IMR-90 (cell line): ENCODE data around the gene PHF21A.

Experiments used
- BHLHE40 ChIP-seq: fragments of 150-350 bp; IDR thresholded peaks from 2 replicates; pipeline ENCODE4 v1.6.1; 2016; ENCODE audit warnings: mild to moderate bottlenecking, low read depth, low read length
- TF ChIP-seq, protein P1 (sequence below): conservative IDR thresholded peaks from 2 replicates; pipeline ENCODE4 v1.5.1; 2012; ENCODE audit warnings: mild to moderate bottlenecking, low read depth, low read length, improper control_type of control experiment

DNA sequence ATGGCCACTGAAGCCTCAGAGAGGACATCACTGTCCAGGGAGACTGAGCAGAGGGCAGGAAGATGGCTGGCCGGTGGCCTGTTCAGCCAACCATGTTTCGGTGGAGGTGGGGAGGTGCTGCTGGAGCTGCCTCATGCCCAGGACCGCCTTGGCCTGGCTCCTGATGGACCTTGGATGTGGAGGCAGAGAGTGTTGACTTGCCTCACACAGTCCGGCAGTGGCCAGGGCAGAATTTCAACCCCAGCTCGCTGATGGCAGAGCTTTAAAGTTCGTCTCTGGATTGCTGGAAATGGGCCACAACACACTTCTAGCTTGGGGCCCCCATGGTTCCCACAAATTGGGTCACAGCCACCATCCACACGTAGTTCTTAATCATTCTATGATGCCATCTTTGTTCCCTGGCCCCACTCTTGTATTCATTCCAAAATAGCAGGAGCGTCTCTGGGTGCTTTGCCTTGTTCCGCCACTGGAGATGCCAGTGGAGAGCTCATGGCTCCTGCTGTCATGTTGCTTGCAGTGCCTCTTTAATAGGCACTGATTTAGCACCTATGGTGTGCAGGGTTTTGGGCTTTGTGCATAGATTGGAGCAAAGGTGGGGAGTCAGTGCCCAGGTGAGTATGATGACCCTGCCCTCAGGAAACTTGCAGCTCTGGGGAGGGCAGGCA lies 230.2 kb downstream of the PHF21A start:
- TF ChIP-seq, protein P1, sequence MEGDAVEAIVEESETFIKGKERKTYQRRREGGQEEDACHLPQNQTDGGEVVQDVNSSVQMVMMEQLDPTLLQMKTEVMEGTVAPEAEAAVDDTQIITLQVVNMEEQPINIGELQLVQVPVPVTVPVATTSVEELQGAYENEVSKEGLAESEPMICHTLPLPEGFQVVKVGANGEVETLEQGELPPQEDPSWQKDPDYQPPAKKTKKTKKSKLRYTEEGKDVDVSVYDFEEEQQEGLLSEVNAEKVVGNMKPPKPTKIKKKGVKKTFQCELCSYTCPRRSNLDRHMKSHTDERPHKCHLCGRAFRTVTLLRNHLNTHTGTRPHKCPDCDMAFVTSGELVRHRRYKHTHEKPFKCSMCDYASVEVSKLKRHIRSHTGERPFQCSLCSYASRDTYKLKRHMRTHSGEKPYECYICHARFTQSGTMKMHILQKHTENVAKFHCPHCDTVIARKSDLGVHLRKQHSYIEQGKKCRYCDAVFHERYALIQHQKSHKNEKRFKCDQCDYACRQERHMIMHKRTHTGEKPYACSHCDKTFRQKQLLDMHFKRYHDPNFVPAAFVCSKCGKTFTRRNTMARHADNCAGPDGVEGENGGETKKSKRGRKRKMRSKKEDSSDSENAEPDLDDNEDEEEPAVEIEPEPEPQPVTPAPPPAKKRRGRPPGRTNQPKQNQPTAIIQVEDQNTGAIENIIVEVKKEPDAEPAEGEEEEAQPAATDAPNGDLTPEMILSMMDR = no peak
- TF ChIP-seq BHLHE40 = no peak
